A549 (cell line): ENCODE measurements around the gene CASP7. TPM values are rescaled to one million over a fixed set of nuclear protein-coding genes. Genes with fewer than 3 reads are reported as not detected.

Source experiments
- ATAC-seq, 2 experiments: fragments of 200-7000 bp in 1 of 2; fragments of >200 bp in 1 of 2; cut with Nextera tagmentation in 1 of 2; cut with Tn5 transposase in 1 of 2; 3 replicates each; pipeline versions ENCODE4 v1.8.0 to v1.9.1; 2018 to 2020; ENCODE audit warnings: mild to moderate bottlenecking in 1 of 2, moderate library complexity in 1 of 2
- CTCF ChIA-PET: fragments of 300-600 bp; sonication (Branson Sonifier 250); formaldehyde crosslinking; extraction: SDS; loops from one replicate; lab custom pipeline; 2021; ENCODE audit warnings: antibody characterized with exemption, inconsistent platforms; lab: Yijun Ruan, JAX
- POLR2A ChIA-PET: fragments of 350-600 bp; formaldehyde crosslinking; extraction: SDS; loops from one replicate; lab custom pipeline; 2021; ENCODE audit warnings: antibody characterized with exemption, inconsistent platforms; lab: Yijun Ruan, JAX
- DNase-seq, 2 experiments: peaks; one replicate each; pipeline versions ENCODE4 v3.0.0 to v3.0.0-alpha.2; 2011 to 2016; ENCODE audit warnings: low read depth in 1 of 2, low spot score in 1 of 2
- FAIRE-seq: peaks from 2 replicates; lab custom pipeline; 2011; peaks lifted over from hg19 to GRCh38; lab: Jason Lieb, UNC
- H3K27ac ChIP-seq, 2 experiments: fragments of >200 bp; sonication (Bioruptor Twin); formaldehyde crosslinking; 3 replicates each; pipeline ENCODE4 v1.5.1; 2016 to 2017
- H3K4me1 ChIP-seq: fragments of >200 bp; sonication (Bioruptor Twin); formaldehyde crosslinking; 3 replicates; pipeline ENCODE4 v1.6.1; 2016
- H3K4me2 ChIP-seq: fragments of >200 bp; sonication (Bioruptor Twin); formaldehyde crosslinking; 3 replicates; pipeline ENCODE4 v1.6.1; 2016
- H3K4me3 ChIP-seq: fragments of >200 bp; sonication (Bioruptor Twin); formaldehyde crosslinking; 3 replicates; pipeline ENCODE4 v1.5.1; 2016
- H3K9me3 ChIP-seq: fragments of >200 bp; sonication (Bioruptor Twin); formaldehyde crosslinking; 3 replicates; pipeline ENCODE4 v1.6.1; 2016
- ATOH8 ChIP-seq: fragments of 250-450 bp; sonication (Bioruptor Pico); IDR thresholded peaks from 2 replicates; pipeline ENCODE4 v1.5.0; 2020; ENCODE audit warnings: low read depth, mild to moderate bottlenecking, moderate library complexity
- BHLHE40 ChIP-seq: IDR thresholded peaks from 2 replicates; pipeline ENCODE4 v1.6.1; 2012; ENCODE audit warnings: low read depth, low read length, inconsistent platforms
- CHD2 ChIP-seq: fragments of 150-350 bp; IDR thresholded peaks from 2 replicates; pipeline ENCODE4 v1.6.1; 2014; ENCODE audit warnings: low read length; ENCODE audit not compliant: partially characterized antibody
- EHF ChIP-seq: fragments of 250-450 bp; sonication (Bioruptor Pico); IDR thresholded peaks from 2 replicates; pipeline ENCODE4 v1.5.0; 2020; ENCODE audit warnings: mild to moderate bottlenecking
- FOSB ChIP-seq: fragments of 250-450 bp; sonication (Bioruptor Pico); IDR thresholded peaks from 2 replicates; pipeline ENCODE4 v1.5.0; 2020; ENCODE audit warnings: mild to moderate bottlenecking, moderate library complexity
- FOXS1 ChIP-seq: fragments of 250-450 bp; sonication (Bioruptor Pico); IDR thresholded peaks from 2 replicates; pipeline ENCODE4 v1.5.0; 2020; ENCODE audit warnings: mild to moderate bottlenecking, moderate library complexity
- HDAC2 ChIP-seq: fragments of 200-600 bp; sonication (generic); IDR thresholded peaks from 2 replicates; pipeline ENCODE4 v1.6.1; 2016
- HMGXB4 ChIP-seq: fragments of 250-450 bp; sonication (Bioruptor Pico); IDR thresholded peaks from 2 replicates; pipeline ENCODE4 v1.5.0; 2021; ENCODE audit warnings: mild to moderate bottlenecking, moderate library complexity, borderline replicate concordance
- HOXA7 ChIP-seq: fragments of 250-450 bp; sonication (Bioruptor Pico); IDR thresholded peaks from 2 replicates; pipeline ENCODE4 v1.5.0; 2020; ENCODE audit warnings: mild to moderate bottlenecking, moderate library complexity
- JUNB ChIP-seq: fragments of >200 bp; sonication (Bioruptor Twin); formaldehyde crosslinking; IDR thresholded peaks from 2 replicates; pipeline ENCODE4 v1.6.1; 2016
- KDM1A ChIP-seq: fragments of 200-600 bp; sonication (generic); IDR thresholded peaks from 2 replicates; pipeline ENCODE4 v1.6.1; 2016; ENCODE audit warnings: low read depth, mild to moderate bottlenecking
- NFE2L2 ChIP-seq: fragments of 150-350 bp; conservative IDR thresholded peaks from 2 replicates; pipeline ENCODE4 v1.6.1; 2014; ENCODE audit warnings: low read length
- NPAS2 ChIP-seq: fragments of 250-450 bp; sonication (Bioruptor Pico); IDR thresholded peaks from 2 replicates; pipeline ENCODE4 v1.8.0; 2022; ENCODE audit warnings: mild to moderate bottlenecking, moderate library complexity, borderline replicate concordance
- PBX3 ChIP-seq: IDR thresholded peaks from 2 replicates; pipeline ENCODE4 v1.6.1; 2012
- RARB ChIP-seq: fragments of 250-450 bp; sonication (Bioruptor Pico); IDR thresholded peaks from 2 replicates; pipeline ENCODE4 v1.8.0; 2021; ENCODE audit warnings: mild to moderate bottlenecking, moderate library complexity
- USF2 ChIP-seq: fragments of 450-650 bp; IDR thresholded peaks from 2 replicates; pipeline ENCODE4 v1.6.1; 2014; ENCODE audit warnings: antibody characterized with exemption
- ZNF302 ChIP-seq: fragments of 250-450 bp; sonication (Bioruptor Pico); IDR thresholded peaks from 2 replicates; pipeline ENCODE4 v1.9.0; 2021; ENCODE audit warnings: inconsistent platforms, mild to moderate bottlenecking, moderate library complexity
- WGBS: methylation state at CpG from one replicate; pipeline ENCODE4 v1.1.6; 2017; ENCODE audit errors: missing lambda C conversion rate; 5-methylcytosine and 5-hydroxymethylcytosine counted together
- polyA plus RNA-seq, 4 experiments: library from polyadenylated mRNA; depleted of rRNA in 3 of 4; stranded (reverse); fragments of >200 nt; fragmentation: RNase III in 1 of 4; extraction: RNeasy Plus Mini Kit Qiagen cat#74134 plus additional on column Dnase treatment in 1 of 4; gene quantifications; 2 replicates in 3 of 4; 3 replicates in 1 of 4; pipeline ENCODE4 v1.2.3, GENCODE V29; 2011 to 2017

Gene CASP7
- polyA plus RNA-seq, 2 of the 4 experiments (the other 2 are of a cell fraction): 22.6 to 29.7 TPM

GRCh38 chr10:113756940-113757543, 77.3 kb downstream of the CASP7 start:
- ChIA-PET CTCF (interaction anchor here (1.4 to 1.5 kb wide), 3 partner anchors 10 to 42 kb away, joined by 3 to 5 read pairs (median 4); no protein-coding TSS in a partner anchor), POLR2A (no interaction called here)
- ATAC-seq (no peak), DNase-seq (no peak), FAIRE-seq (no peak)
- Histone ChIP-seq H3K4me2 (no peak overlapping the region), H3K4me3 (no peak overlapping the region), H3K4me1 (0 out of 3 replicates have a peak, but pooled peaks cover 3% of the 10 kb centered on the region), H3K9me3 (no peaks in the 10 kb centered on the region), H3K27ac (no peak overlapping the region)
- no peak for TF ChIP-seq BHLHE40
- no peak for TF ChIP-seq EHF (CRISPR knock-in tag)
- TF ChIP-seq HMGXB4: no peak
- no peak for TF ChIP-seq RARB (CRISPR knock-in tag)
- TF ChIP-seq NPAS2 (CRISPR knock-in tag): no peak
- no peak for TF ChIP-seq PBX3
- no peak for TF ChIP-seq FOSB (CRISPR knock-in tag)
- TF ChIP-seq CHD2: no peak
- no peak for TF ChIP-seq NFE2L2
- no peak for TF ChIP-seq JUNB
- TF ChIP-seq KDM1A: no peak
- TF ChIP-seq USF2: no peak
- 74% methylated on average over 12 of the region's 12 CpGs for whole genome bisulfite sequencing

- H3K4me1 ChIP-seq: no peaks in the 10 kb centered on the region
- no peak for DNase-seq
- WGBS: 0% methylated on average over 1 of the region's 1 CpG
- ATAC-seq: no peak
- no peak overlapping the region for H3K27ac ChIP-seq
- peaks cover 6% of the 10 kb centered on the region; the same call in 1 of the 3 replicates for H3K9me3 ChIP-seq
- CTCF ChIA-PET: no interaction called here
- no peak for FAIRE-seq
- TF ChIP-seq ZNF302 (CRISPR knock-in tag): no peak
- H3K4me3 ChIP-seq: no peak overlapping the region
- POLR2A ChIA-PET: no interaction called here
- no peak overlapping the region for H3K4me2 ChIP-seq
Measured at GRCh38 chr10:113762083-113762482, 82.4 kb downstream of the CASP7 start.

- TF ChIP-seq USF2: no peak
- TF ChIP-seq JUNB: no peak
- no peak for TF ChIP-seq ATOH8 (CRISPR knock-in tag)
- TF ChIP-seq HDAC2: no peak
- TF ChIP-seq EHF (CRISPR knock-in tag): no peak
- TF ChIP-seq FOXS1 (CRISPR knock-in tag): no peak
- no peak for TF ChIP-seq HOXA7 (CRISPR knock-in tag)
- no peak for TF ChIP-seq RARB (CRISPR knock-in tag)
- TF ChIP-seq, all 56 proteins: peak for 0
- no peak overlapping the region for H3K4me2 ChIP-seq
- H3K9me3 ChIP-seq: peaks cover 6% of the 10 kb centered on the region; the same call in 1 of the 3 replicates
- H3K27ac ChIP-seq: no peak overlapping the region
- WGBS: 68% methylated on average over 1 of the region's 1 CpG
- POLR2A ChIA-PET: no interaction called here
- no peaks in the 10 kb centered on the region for H3K4me1 ChIP-seq
- FAIRE-seq (no peak), DNase-seq (no peak), ATAC-seq (no peak)
- CTCF ChIA-PET: no interaction called here
- no peak overlapping the region for H3K4me3 ChIP-seq
Measured at GRCh38 chr10:113764582-113764981, 84.9 kb downstream of the CASP7 start.
